GM12878 (cell line): ENCODE measurements around the gene RBBP4. TPM values are rescaled to one million over a fixed set of nuclear protein-coding genes. Genes with fewer than 3 reads are reported as not detected.

Experiments used
- ATAC-seq: fragments of 200-7000 bp; cut with Tn5 transposase; 3 replicates; pipeline ENCODE4 v1.9.1; 2020; ENCODE audit warnings: mild to moderate bottlenecking, moderate library complexity
- BruUV-seq: library from RNA; stranded (reverse); fragments of 400-500 nt; replicated peaks from 2 replicates; lab custom pipeline; 2021; lab: Mats Ljungman, UMichigan
- CTCF ChIA-PET: fragments of 300-600 bp; sonication (Branson Sonifier 250); formaldehyde crosslinking; extraction: SDS; loops from one replicate; lab custom pipeline; 2021; ENCODE audit warnings: inconsistent platforms; lab: Yijun Ruan, JAX
- POLR2A ChIA-PET: fragments of 350-600 bp; formaldehyde crosslinking; extraction: SDS; loops from one replicate; lab custom pipeline; 2021; ENCODE audit warnings: inconsistent platforms; lab: Charles Lee
- RAD21 ChIA-PET: fragments of 300-600 bp; sonication (Branson Sonifier 250); formaldehyde crosslinking; loops from one replicate; lab custom pipeline; 2023; ENCODE audit warnings: antibody characterized with exemption; ENCODE audit not compliant: unreplicated experiment; lab: Charles Lee
- SMC1A ChIA-PET: fragments of 300-600 bp; sonication (Branson Sonifier 250); formaldehyde crosslinking; loops from one replicate; lab custom pipeline; 2023; ENCODE audit not compliant: unreplicated experiment, uncharacterized antibody; lab: Charles Lee
- DNase-seq: peaks from one replicate; pipeline ENCODE4 v3.0.0-alpha.2; 2011; ENCODE audit warnings: low read depth, low spot score
- FAIRE-seq: peaks from 3 replicates; lab custom pipeline; 2011; peaks lifted over from hg19 to GRCh38; lab: Jason Lieb, UNC
- H2AFZ ChIP-seq: 2 replicates; pipeline ENCODE4 v1.6.0; 2011; ENCODE audit warnings: low read depth, low read length, control low read depth; ENCODE audit not compliant: control insufficient read depth
- H3K27ac ChIP-seq: 2 replicates; pipeline ENCODE4 v1.5.1; 2011; ENCODE audit warnings: control low read depth; ENCODE audit not compliant: control insufficient read depth, insufficient read depth
- H3K27me3 ChIP-seq, 2 experiments: replicated peaks in 1 of 2; 2 replicates each; pipeline versions ENCODE4 v1.6.0 to v1.6.1; 2011; ENCODE audit warnings: low read length in 1 of 2; ENCODE audit not compliant: control insufficient read depth in 2 of 2, insufficient read depth in 2 of 2
- H3K36me3 ChIP-seq, 2 experiments: 2 replicates each; pipeline ENCODE4 v1.5.1; 2011; ENCODE audit warnings: low read length in 1 of 2; ENCODE audit not compliant: control insufficient read depth in 2 of 2, insufficient read depth in 2 of 2
- H3K4me1 ChIP-seq: 2 replicates; pipeline ENCODE4 v1.6.1; 2011; ENCODE audit warnings: mild to moderate bottlenecking, low read length, moderate library complexity, mixed read lengths; ENCODE audit not compliant: control insufficient read depth, insufficient read depth
- H3K4me2 ChIP-seq: 2 replicates; pipeline ENCODE4 v1.6.0; 2011; ENCODE audit warnings: control low read depth; ENCODE audit not compliant: control insufficient read depth, insufficient read depth
- H3K4me3 ChIP-seq: fragments of 200-600 bp; sonication (generic); 2 replicates; pipeline ENCODE4 v1.5.1; 2016
- H3K79me2 ChIP-seq: 2 replicates; pipeline ENCODE4 v1.6.0; 2011; ENCODE audit warnings: low read length; ENCODE audit not compliant: control insufficient read depth, insufficient read depth
- H3K9ac ChIP-seq: 2 replicates; pipeline ENCODE4 v1.8.0; 2011; ENCODE audit warnings: low read length, control low read depth, mixed read lengths; ENCODE audit not compliant: control insufficient read depth, insufficient read depth
- H3K9me3 ChIP-seq: replicated peaks from 3 replicates; pipeline ENCODE4 v1.5.1; 2011; ENCODE audit warnings: mild to moderate bottlenecking, low read length; ENCODE audit not compliant: control insufficient read depth, insufficient read depth
- H4K20me1 ChIP-seq: 2 replicates; pipeline ENCODE4 v1.6.0; 2011; ENCODE audit not compliant: control insufficient read depth, insufficient read depth
- CUX1 ChIP-seq: IDR thresholded peaks from 2 replicates; pipeline ENCODE4 v1.6.1; 2012; ENCODE audit warnings: improper control_type of control experiment, low read depth, low read length; ENCODE audit not compliant: insufficient replicate concordance
- EZH2 ChIP-seq: IDR thresholded peaks from 2 replicates; pipeline ENCODE4 v1.6.1; 2012; ENCODE audit warnings: low read depth, mild to moderate bottlenecking, control low read depth, inconsistent platforms, low read length, borderline replicate concordance; ENCODE audit not compliant: control insufficient read depth
- JUND ChIP-seq: IDR thresholded peaks from 2 replicates; pipeline ENCODE4 v1.6.1; 2012; ENCODE audit warnings: low read depth, mild to moderate bottlenecking, low read length, improper control_type of control experiment, moderate library complexity
- MYC ChIP-seq: IDR thresholded peaks from 2 replicates; pipeline ENCODE4 v1.6.1; 2011; ENCODE audit warnings: mild to moderate bottlenecking, low read length, moderate library complexity, inconsistent platforms; ENCODE audit not compliant: insufficient read depth, insufficient replicate concordance, insufficient read length, severe bottlenecking
- ZBED1 ChIP-seq: IDR thresholded peaks from 2 replicates; pipeline ENCODE4 v1.6.1; 2016; ENCODE audit warnings: borderline replicate concordance
- WGBS: methylation state at CpG from one replicate; pipeline ENCODE4 v1.1.6; 2016; ENCODE audit warnings: low lambda C conversion rate; ENCODE audit not compliant: insufficient replicate concordance, insufficient coverage; ENCODE audit errors: missing lambda C conversion rate; 5-methylcytosine and 5-hydroxymethylcytosine counted together
- in situ Hi-C: fragments of 300-500 bp; cut with MboI; formaldehyde crosslinking; loops from 9 replicates; pipeline ENCODE4 v1.14.3; 2018; ENCODE audit warnings: mixed read lengths
- intact Hi-C: fragments of 100-400 bp; cut with micrococcal nuclease; formaldehyde crosslinking; loops from one replicate; pipeline ENCODE4 v1.14.2; 2022; ENCODE audit not compliant: unreplicated experiment
- polyA plus RNA-seq, 11 experiments: library from polyadenylated mRNA; depleted of rRNA in 4 of 11; unstranded in 6 of 11; stranded (reverse) in 5 of 11; fragments of >200 nt; fragmentation: Nextera tagmentation in 4 of 11; fragmentation: Illumina TruSeq in 1 of 11; extraction: Ambion mirVana in 4 of 11; extraction: Trizol in 1 of 11; gene quantifications; 1 replicate in 1 of 11; 2 replicates in 10 of 11; pipeline versions ENCODE4 v1.2.1 to v1.2.3, GENCODE V29; 2011 to 2016; ENCODE audit warnings: inconsistent platforms in 2 of 11, missing spikeins in 2 of 11, low read depth in 1 of 11
- total RNA-seq, 4 experiments: library from RNA; depleted of rRNA in 3 of 4; stranded (reverse); fragments of >200 nt in 3 of 4; fragmentation: Illumina TruSeq in 1 of 4; extraction: Trizol in 1 of 4; gene quantifications; 2 replicates each; pipeline versions ENCODE4 v1.2.1 to v1.2.3, GENCODE V29; 2013 to 2021

Gene RBBP4
- total and polyA plus RNA-seq, 10 of the 15 experiments (the other 5 are each of a cell fraction or from before 2014, with no cell fraction given) = 120 to 357 (median 231) TPM

- no TSS peak for BruUV-seq
- no peak for TF ChIP-seq JUND
- no peak for TF ChIP-seq MYC
- TF ChIP-seq ZBED1 = no peak
- TF ChIP-seq EZH2 = no peak
- no peak for TF ChIP-seq CUX1
- ChIA-PET RAD21 (no interaction called here), SMC1A (interaction anchor here (1.2 kb wide), 1 partner anchor 14 kb away, joined by 3 read pairs; no protein-coding TSS in a partner anchor), CTCF (interaction anchor here (1.0 to 8.2 kb wide), 3 partner anchors 57 to 199 kb away, joined by 3 to 163 read pairs (median 4); no protein-coding TSS in a partner anchor), POLR2A (interaction anchor here (0.6 to 1.0 kb wide), 2 partner anchors 16 to 28 kb away, joined by 3 to 4 read pairs; no protein-coding TSS in a partner anchor)
- H4K20me1 ChIP-seq = no peaks in the 10 kb centered on the region
- no peaks in the 10 kb centered on the region for H3K36me3 ChIP-seq
- in situ Hi-C loops = no loop called here
- 0 out of 2 replicates have a peak, but pooled peaks cover 4% of the 10 kb centered on the region for H3K4me1 ChIP-seq
- no peak overlapping the region for H3K4me3 ChIP-seq
- FAIRE-seq = no peak
- H3K9ac ChIP-seq = no peak overlapping the region
- no peak overlapping the region for H3K4me2 ChIP-seq
- H3K27me3 ChIP-seq = no peaks in the 10 kb centered on the region
- WGBS = 61% methylated on average over 4 of the region's 4 CpGs
- no peak overlapping the region for H2AFZ ChIP-seq
- intact Hi-C loops = no loop called here
- no peaks in the 10 kb centered on the region for H3K79me2 ChIP-seq
- DNase-seq = no peak
- ATAC-seq = no peak
- H3K27ac ChIP-seq = no peak overlapping the region
- no peaks in the 10 kb centered on the region for H3K9me3 ChIP-seq
Measured at GRCh38 chr1:32717503-32717902, 66.5 kb downstream of the RBBP4 start.
